Lower leg skin (tissue), 4 donors: Measurements from ENCODE around the gene LRP4. TPM values are rescaled to one million over a fixed set of nuclear protein-coding genes. Genes with fewer than 3 reads are reported as not detected.

Experiments
- DNase-seq, 2 donors: peaks; one replicate each; pipeline ENCODE4 v3.0.0-alpha.2; 2019; ENCODE audit warnings: low spot score in 2 of 2
- H3K4me3 ChIP-seq: fragments of 200-600 bp; sonication (generic); 2 replicates; pipeline ENCODE4 v1.5.1; 2017; ENCODE audit warnings: mild to moderate bottlenecking, low read depth; ENCODE audit not compliant: poor library complexity, severe bottlenecking
- POLR2A ChIP-seq, 2 donors: fragments of 450-650 bp; IDR thresholded peaks; one replicate each; pipeline ENCODE4 v1.6.1; 2016 to 2017; ENCODE audit warnings: antibody characterized with exemption in 2 of 2, mild to moderate bottlenecking in 1 of 2, moderate library complexity in 1 of 2
- WGBS, 2 donors: methylation state at CpG; one replicate each; pipeline ENCODE4 v1.1.5; 2018; 5-methylcytosine and 5-hydroxymethylcytosine counted together
- intact Hi-C: fragments of 100-400 bp; cut with DNase I; formaldehyde crosslinking; loops from one replicate; pipeline ENCODE4 v1.15.0; 2023; ENCODE audit warnings: low total_unique reads
- total RNA-seq, 4 donors: library from RNA; depleted of rRNA; stranded (reverse); fragments of >200 nt; gene quantifications; one replicate each; pipeline ENCODE4 v1.1.0, GENCODE V29; 2016
- TF ChIP-seq, protein P1 (sequence below), 3 donors: fragments of 450-650 bp; IDR thresholded peaks; one replicate each; pipeline ENCODE4 v1.5.1; 2016; ENCODE audit warnings: antibody characterized with exemption in 3 of 3, mild to moderate bottlenecking in 3 of 3, moderate library complexity in 2 of 3

The LRP4 gene
- total RNA-seq, 4 donors from 2014 or later = 65.5 to 164 (median 111) TPM

DNA sequence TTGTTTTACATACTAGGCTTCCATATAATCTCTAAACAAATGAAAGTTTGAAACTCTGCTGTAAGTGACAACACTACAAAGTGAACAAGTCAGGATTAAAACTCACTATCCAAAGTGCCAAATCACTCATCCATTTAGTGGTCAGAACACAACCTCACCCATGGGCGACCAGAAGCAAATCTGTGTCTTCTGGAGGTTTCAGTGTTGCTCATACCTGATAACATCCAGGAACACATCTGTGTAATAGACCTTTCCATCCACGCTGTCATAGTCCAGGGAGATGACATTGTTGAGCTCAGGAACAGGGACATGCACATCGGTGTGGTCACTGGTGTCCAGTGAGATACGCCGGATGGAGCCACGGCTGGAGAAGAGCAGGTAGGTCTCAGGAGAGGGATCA lies 43.8 kb downstream of the LRP4 start:
- no peak for DNase-seq
- intact Hi-C loops = no loop called here
- TF ChIP-seq, protein P1, sequence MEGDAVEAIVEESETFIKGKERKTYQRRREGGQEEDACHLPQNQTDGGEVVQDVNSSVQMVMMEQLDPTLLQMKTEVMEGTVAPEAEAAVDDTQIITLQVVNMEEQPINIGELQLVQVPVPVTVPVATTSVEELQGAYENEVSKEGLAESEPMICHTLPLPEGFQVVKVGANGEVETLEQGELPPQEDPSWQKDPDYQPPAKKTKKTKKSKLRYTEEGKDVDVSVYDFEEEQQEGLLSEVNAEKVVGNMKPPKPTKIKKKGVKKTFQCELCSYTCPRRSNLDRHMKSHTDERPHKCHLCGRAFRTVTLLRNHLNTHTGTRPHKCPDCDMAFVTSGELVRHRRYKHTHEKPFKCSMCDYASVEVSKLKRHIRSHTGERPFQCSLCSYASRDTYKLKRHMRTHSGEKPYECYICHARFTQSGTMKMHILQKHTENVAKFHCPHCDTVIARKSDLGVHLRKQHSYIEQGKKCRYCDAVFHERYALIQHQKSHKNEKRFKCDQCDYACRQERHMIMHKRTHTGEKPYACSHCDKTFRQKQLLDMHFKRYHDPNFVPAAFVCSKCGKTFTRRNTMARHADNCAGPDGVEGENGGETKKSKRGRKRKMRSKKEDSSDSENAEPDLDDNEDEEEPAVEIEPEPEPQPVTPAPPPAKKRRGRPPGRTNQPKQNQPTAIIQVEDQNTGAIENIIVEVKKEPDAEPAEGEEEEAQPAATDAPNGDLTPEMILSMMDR (IDR thresholded peaks at IDR 0.05) = no peak
- no peak for TF ChIP-seq POLR2A (IDR thresholded peaks at IDR 0.05)
- H3K4me3 ChIP-seq = no peak overlapping the region
- WGBS, 2 donors = 88 to 98% methylated on average over 5 to 6 of the region's 6 CpGs

DNA sequence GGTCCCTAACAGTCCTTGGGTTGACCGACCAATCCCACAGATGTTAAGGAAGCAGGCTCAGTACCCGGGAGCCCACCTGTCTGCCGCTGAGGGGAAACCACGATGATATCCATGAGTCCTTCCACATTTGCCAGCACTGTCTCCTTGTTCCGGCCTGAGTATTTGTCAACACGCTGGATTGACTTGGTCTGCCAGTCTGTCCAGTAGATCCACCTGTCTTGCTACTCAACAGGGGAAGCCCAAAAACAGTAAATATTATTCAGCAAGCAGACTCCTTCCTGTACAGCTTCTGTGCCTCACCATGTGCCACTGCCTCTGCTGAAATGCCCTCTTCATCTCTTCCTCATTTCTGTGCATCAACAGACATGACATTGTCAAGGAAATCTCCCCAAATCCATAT lies 49.4 kb downstream of the LRP4 start:
- no peak overlapping the region for H3K4me3 ChIP-seq
- intact Hi-C loops = no loop called here
- WGBS, 2 donors = 89 to 90% methylated on average over 6 of the region's 6 CpGs
- TF ChIP-seq, protein P1 (IDR thresholded peaks at IDR 0.05) = no peak
- TF ChIP-seq POLR2A (IDR thresholded peaks at IDR 0.05) = no peak
- DNase-seq = no peak

DNA sequence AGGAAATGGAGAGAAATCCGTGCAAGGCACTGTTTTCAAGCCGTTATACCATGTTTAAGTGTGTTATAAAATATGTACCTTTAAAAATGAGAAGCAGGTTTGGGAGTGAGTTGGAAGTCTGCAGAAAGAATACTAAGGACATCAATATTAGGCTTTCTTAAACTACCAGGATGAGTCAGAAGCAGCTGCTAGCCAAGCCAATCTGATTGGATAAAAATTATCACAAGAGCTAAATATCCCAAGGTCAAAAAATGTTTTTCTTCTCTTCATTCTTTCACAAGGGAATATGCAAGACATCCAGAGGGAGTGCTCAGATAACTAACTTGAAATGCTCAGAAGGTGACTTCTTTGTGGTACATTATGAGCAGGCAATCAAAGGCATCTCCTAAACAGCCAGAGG lies 53.0 kb downstream of the LRP4 start:
- H3K4me3 ChIP-seq = no peak overlapping the region
- WGBS, 2 donors = 68 to 84% methylated on average over 2 of the region's 2 CpGs
- DNase-seq = no peak
- intact Hi-C loops = no loop called here
- TF ChIP-seq POLR2A (IDR thresholded peaks at IDR 0.05) = no peak
- TF ChIP-seq, protein P1 (IDR thresholded peaks at IDR 0.05) = no peak

DNA sequence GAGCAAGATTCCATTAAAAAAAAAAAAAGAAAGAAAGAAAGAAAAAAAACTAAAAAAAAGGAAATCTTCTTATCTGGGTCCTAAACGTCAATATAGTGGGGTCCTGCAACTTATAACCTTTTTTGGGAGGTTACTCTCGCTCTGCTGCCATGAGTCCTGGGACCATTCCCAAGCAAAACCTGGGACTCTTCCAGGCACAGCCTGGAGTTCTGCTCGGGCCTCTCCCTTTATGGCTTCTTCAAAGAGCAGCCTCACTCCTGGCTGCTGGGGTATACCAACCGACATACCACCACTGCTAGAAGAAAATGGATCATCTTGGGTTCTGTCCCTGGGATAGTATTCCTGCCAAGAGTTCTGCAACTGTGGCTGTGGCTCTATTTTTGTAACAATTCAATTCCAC lies 58.1 kb downstream of the LRP4 start:
- H3K4me3 ChIP-seq = no peak overlapping the region
- intact Hi-C loops = no loop called here
- no peak for DNase-seq
- TF ChIP-seq, protein P1 (IDR thresholded peaks at IDR 0.05) = no peak
- no peak for TF ChIP-seq POLR2A (IDR thresholded peaks at IDR 0.05)
- 73 to 83% methylated on average over 4 of the region's 4 CpGs for WGBS, 2 donors

DNA sequence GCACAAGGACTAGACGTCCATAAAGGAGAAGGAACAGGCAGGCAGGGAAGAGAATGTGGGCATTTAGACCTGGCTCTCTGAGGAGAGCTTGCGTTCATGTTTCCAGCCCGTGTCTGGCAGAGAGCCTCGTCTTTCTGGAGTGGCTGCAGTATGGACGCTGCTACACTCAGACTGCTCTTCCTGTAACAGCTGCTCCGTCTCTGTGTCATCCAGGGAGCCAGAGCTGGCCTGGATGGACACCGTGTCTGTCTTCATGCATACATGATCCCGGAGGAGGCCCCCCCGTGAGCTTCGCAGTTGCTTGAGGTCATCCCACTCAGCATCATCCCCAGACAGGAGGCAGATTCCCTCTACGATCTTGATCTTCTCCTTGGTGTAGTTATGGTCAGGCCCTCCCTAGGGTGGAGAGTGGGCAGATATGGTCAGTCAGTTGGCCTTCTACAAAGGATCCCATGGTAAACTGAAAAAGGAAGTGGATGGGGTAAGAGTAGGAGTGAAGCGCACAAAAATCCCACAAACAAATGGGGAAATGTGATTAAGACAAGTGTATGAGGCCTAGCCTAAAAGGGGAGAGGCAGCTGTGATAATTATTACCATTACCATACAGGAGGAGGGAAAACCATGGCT lies 59.3 kb downstream of the LRP4 start:
- TF ChIP-seq POLR2A (IDR thresholded peaks at IDR 0.05) = no peak
- TF ChIP-seq, protein P1 (IDR thresholded peaks at IDR 0.05) = no peak
- no peak for DNase-seq
- intact Hi-C loops = no loop called here
- no peak overlapping the region for H3K4me3 ChIP-seq
- WGBS, 2 donors = 79 to 90% methylated on average over 7 to 12 of the region's 12 CpGs

DNA sequence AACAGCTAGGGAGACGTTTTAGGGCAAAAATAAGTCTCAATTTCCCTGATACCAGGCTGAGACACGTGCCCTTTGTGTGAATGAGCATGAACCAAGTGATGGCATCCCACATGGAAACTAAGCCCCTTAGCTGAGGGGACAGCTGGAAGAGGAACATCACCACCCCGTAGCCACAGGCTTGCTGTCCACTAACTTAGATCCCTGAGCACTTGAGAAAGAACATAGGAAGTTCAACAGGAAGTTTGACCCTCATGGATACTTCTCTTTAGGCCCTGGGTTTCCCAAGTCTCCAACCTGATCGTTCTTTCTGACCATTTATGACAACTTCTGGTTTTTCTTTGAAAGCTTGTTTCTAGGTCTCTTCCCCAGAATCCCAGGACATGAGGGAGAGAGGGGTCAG lies 60.7 kb downstream of the LRP4 start:
- TF ChIP-seq, protein P1 (IDR thresholded peaks at IDR 0.05) = no peak
- no peak for TF ChIP-seq POLR2A (IDR thresholded peaks at IDR 0.05)
- WGBS, 2 donors = 74 to 79% methylated on average over 4 of the region's 4 CpGs
- intact Hi-C loops = no loop called here
- H3K4me3 ChIP-seq = no peak overlapping the region
- DNase-seq = no peak
